Breast epithelium (tissue), 4 donors: ENCODE results near the gene PRAC2. TPM values are rescaled to one million over a fixed set of nuclear protein-coding genes. Genes with fewer than 3 reads are reported as not detected.

Experiments used
- DNase-seq, 2 donors: peaks; one replicate each; pipeline ENCODE4 v3.0.0-alpha.2; 2019; ENCODE audit warnings: low spot score in 2 of 2
- H3K27ac ChIP-seq, 2 donors: fragments of 200-600 bp; sonication (generic) in 1 of 2; one replicate each; pipeline ENCODE4 v1.5.1; 2016 to 2019; ENCODE audit warnings: mild to moderate bottlenecking in 1 of 2
- H3K27me3 ChIP-seq, 2 donors: fragments of 200-600 bp; sonication (generic) in 1 of 2; one replicate each; pipeline versions ENCODE4 v1.5.1 to v1.6.0; 2017 to 2019; ENCODE audit warnings: control low read depth in 1 of 2, mild to moderate bottlenecking in 1 of 2
- H3K36me3 ChIP-seq: fragments of 200-600 bp; one replicate; pipeline ENCODE4 v1.5.1; 2019
- H3K4me1 ChIP-seq, 2 donors: fragments of 200-600 bp; sonication (generic); one replicate each; pipeline ENCODE4 v1.5.1; 2016 to 2019; ENCODE audit warnings: control low read depth in 1 of 2
- H3K4me3 ChIP-seq, 3 donors: fragments of 200-600 bp; sonication (generic); 1 replicate in 2 of 3; 2 replicates in 1 of 3; pipeline ENCODE4 v1.5.1; 2016 to 2019; ENCODE audit warnings: mild to moderate bottlenecking in 3 of 3, moderate library complexity in 2 of 3
- H3K9me3 ChIP-seq, 2 donors: fragments of 200-600 bp; sonication (generic) in 1 of 2; one replicate each; pipeline ENCODE4 v1.5.1; 2016 to 2019; ENCODE audit warnings: control low read depth in 1 of 2
- POLR2A ChIP-seq: fragments of 450-650 bp; IDR thresholded peaks from one replicate; pipeline ENCODE4 v1.6.1; 2016; ENCODE audit warnings: antibody characterized with exemption, mild to moderate bottlenecking, moderate library complexity
- POLR2AphosphoS5 ChIP-seq, 3 donors: sonication (generic); formaldehyde crosslinking; IDR thresholded peaks; one replicate each; pipeline ENCODE4 v1.6.1; 2017; ENCODE audit warnings: antibody characterized with exemption in 3 of 3
- intact Hi-C: fragments of 100-400 bp; cut with DNase I; formaldehyde crosslinking; loops from one replicate; pipeline ENCODE4 v1.15.1; 2023; ENCODE audit warnings: low total_unique reads
- total RNA-seq, 3 donors: library from RNA; depleted of rRNA; stranded (reverse); fragments of >200 nt; gene quantifications; one replicate each; pipeline ENCODE4 v1.1.0, GENCODE V29; 2016
- TF ChIP-seq, protein P1 (sequence below), 3 donors: fragments of 450-650 bp; IDR thresholded peaks; one replicate each; pipeline ENCODE4 v1.5.1; 2016 to 2017; ENCODE audit warnings: antibody characterized with exemption in 3 of 3, mild to moderate bottlenecking in 3 of 3, moderate library complexity in 3 of 3

PRAC2 gene
- total RNA-seq, 3 donors from 2014 or later = not detected

GRCh38 chr17:48718227-48718760 is 4.7 kb upstream of the PRAC2 start:
- Histone ChIP-seq H3K27me3 (peaks cover 0 to 100% of the 10 kb centered on the region in 2 donors), H3K9me3 (no peaks in the 10 kb centered on the region), H3K4me3 (peak overlapping the region in 1 of 3 donors; percentile 23), H3K36me3 (no peaks in the 10 kb centered on the region), H3K4me1 (no peaks in the 10 kb centered on the region), H3K27ac (no peak overlapping the region)
- DNase-seq = no peak
- intact Hi-C loops = no loop called here
- TF ChIP-seq POLR2AphosphoS5 (IDR thresholded peaks at IDR 0.05) (no peak), POLR2A (no peak)
- TF ChIP-seq, protein P1, sequence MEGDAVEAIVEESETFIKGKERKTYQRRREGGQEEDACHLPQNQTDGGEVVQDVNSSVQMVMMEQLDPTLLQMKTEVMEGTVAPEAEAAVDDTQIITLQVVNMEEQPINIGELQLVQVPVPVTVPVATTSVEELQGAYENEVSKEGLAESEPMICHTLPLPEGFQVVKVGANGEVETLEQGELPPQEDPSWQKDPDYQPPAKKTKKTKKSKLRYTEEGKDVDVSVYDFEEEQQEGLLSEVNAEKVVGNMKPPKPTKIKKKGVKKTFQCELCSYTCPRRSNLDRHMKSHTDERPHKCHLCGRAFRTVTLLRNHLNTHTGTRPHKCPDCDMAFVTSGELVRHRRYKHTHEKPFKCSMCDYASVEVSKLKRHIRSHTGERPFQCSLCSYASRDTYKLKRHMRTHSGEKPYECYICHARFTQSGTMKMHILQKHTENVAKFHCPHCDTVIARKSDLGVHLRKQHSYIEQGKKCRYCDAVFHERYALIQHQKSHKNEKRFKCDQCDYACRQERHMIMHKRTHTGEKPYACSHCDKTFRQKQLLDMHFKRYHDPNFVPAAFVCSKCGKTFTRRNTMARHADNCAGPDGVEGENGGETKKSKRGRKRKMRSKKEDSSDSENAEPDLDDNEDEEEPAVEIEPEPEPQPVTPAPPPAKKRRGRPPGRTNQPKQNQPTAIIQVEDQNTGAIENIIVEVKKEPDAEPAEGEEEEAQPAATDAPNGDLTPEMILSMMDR (IDR thresholded peaks at IDR 0.05) = no peak

DNA sequence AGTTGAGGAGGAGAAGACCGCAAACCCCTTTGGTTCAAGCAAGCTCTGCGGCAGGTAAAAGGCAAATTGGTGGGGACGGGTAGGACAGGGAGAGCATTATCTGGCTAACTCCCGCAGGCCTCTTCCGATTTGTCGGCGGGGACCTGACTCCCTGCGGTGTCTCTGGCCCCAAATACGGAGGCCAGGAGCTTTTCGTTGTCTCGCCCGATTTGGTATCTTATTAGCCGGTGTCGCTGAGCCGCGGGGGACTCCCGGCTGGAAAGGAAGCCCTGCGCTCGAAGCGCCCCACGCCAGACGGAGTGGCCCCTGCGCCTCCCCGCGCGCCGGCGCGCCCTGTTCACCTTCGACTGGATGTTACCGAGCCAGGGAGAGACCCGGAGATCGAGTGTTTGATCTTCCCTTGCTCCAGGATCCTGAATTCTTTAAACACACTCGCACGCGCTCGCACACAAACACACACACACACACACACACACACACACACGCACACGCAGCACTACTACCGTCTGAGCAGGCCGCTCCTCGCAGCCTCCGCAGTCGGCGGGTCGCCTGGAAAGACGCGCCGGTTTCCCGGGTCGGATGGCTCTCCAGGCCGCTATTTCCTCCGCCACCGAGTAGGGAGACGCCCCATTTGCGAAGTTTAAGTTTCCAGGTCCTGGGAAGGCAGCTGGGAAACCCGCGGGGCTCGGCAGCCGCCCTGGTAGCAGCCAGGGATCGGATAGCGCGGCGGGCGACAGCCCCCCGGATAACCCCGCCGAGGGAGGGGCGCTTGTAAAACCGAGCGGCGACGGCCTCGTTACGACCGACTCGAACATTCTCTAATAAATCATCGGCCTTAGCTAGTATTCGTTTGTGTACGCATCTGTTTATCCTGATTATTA is 4.0 kb upstream of the PRAC2 start:
- intact Hi-C loops = no loop called here
- Histone ChIP-seq H3K9me3 (no peaks in the 10 kb centered on the region), H3K27ac (no peak overlapping the region), H3K27me3 (peaks cover 0 to 100% of the 10 kb centered on the region in 2 donors), H3K36me3 (no peaks in the 10 kb centered on the region), H3K4me1 (no peaks in the 10 kb centered on the region), H3K4me3 (peak overlapping the region in 1 of 3 donors; percentile 23)
- TF ChIP-seq, protein P1 (IDR thresholded peaks at IDR 0.05) = no peak
- no peak for TF ChIP-seq POLR2AphosphoS5 (IDR thresholded peaks at IDR 0.05)
- no peak for TF ChIP-seq POLR2A
- no peak for DNase-seq

GRCh38 chr17:48719642-48720265 is 3.2 kb upstream of the PRAC2 start:
- H3K27me3 ChIP-seq = peaks cover 0 to 100% of the 10 kb centered on the region in 2 donors
- H3K27ac ChIP-seq = no peak overlapping the region
- no peak for DNase-seq
- TF ChIP-seq, protein P1 (IDR thresholded peaks at IDR 0.05) = no peak
- TF ChIP-seq POLR2AphosphoS5 (IDR thresholded peaks at IDR 0.05) (no peak), POLR2A (no peak)
- no peaks in the 10 kb centered on the region for H3K9me3 ChIP-seq
- H3K4me1 ChIP-seq = no peaks in the 10 kb centered on the region
- H3K36me3 ChIP-seq = no peaks in the 10 kb centered on the region
- intact Hi-C loops = loop anchor here (5.0 kb wide), 1 partner anchor 667 kb away; no protein-coding TSS in a partner anchor
- H3K4me3 ChIP-seq = no peak overlapping the region

- TF ChIP-seq, protein P1 (IDR thresholded peaks at IDR 0.05) = no peak
- no peak for TF ChIP-seq POLR2AphosphoS5 (IDR thresholded peaks at IDR 0.05)
- no peak for TF ChIP-seq POLR2A
- Histone ChIP-seq H3K4me3 (no peak overlapping the region), H3K4me1 (no peaks in the 10 kb centered on the region), H3K9me3 (no peaks in the 10 kb centered on the region), H3K27ac (no peak overlapping the region), H3K36me3 (no peaks in the 10 kb centered on the region), H3K27me3 (peaks cover 7 to 100% of the 10 kb centered on the region in 2 donors)
- intact Hi-C loops = loop anchor here (5.0 kb wide), 1 partner anchor 668 kb away; no protein-coding TSS in a partner anchor
- DNase-seq = no peak
Observed at GRCh38 chr17:48720266-48721008, 2.5 kb upstream of the PRAC2 start.
